GM21737 (cell line): ENCODE results near the gene DOLK.
"Not testable (repeated sequence)": the region's sequence is repeated elsewhere in the genome, so short reads cannot be mapped to it uniquely, and the experiment has no call there.

Experiments
- ATAC-seq: cut with Tn5 transposase; IDR thresholded peaks from one replicate; pipeline ENCODE4 v1.9.1; 2021; ENCODE audit warnings: mild to moderate bottlenecking, moderate library complexity; ENCODE audit not compliant: unreplicated experiment

Gene DOLK

GRCh38 chr9:128947527-128948301 lies at the start of gene DOLK, which contains the start of gene NUP188:
TSS of gene DOLK (minus strand) at chr9:128947603. CDS start at chr9:128947303, 300 bp downstream.
TSS of gene NUP188 (plus strand) at chr9:128947699. CDS start at chr9:128947720, 21 bp downstream.
- peak; percentile 72 for ATAC-seq

GRCh38 chr9:128995791-128996190 lies 48.4 kb upstream of the DOLK start:
- ATAC-seq, result no peak

DNA sequence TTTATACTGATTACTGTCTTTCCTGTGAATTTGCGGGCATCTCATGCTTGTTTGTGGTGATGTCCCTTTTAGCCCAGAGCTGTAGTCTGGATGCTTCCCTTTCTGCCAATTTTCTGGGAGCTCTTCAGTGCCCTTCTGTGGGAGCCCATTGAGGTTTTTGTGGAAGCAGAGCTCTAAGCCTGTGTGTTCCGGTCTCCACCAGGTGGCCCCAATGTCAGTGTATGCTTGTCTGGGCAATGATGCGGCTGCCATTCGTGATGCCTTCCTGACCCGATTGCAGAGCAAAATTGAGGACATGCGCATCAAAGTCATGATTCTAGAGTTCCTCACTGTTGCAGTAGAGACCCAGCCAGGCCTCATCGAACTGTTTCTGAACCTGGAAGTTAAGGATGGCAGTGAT lies 45.6 kb upstream of the DOLK start:
- ATAC-seq, result no peak

DNA sequence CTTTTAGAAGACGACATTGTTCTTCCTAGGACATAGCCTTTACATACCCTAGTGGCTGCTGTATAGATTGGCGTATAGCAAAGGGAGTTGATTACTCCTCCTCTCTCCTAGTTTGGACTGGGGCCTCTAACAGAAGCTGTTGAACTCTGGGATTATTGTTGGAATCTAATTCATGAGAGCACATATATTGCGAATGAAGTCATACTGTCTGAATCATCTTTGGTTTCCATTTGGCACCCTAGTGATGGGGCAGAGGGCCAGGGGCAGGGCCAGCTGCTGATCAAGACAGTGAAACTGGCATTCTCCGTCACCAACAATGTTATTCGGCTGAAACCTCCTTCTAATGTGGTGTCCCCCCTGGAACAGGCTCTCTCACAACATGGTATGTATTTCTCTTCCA lies 40.4 kb upstream of the DOLK start:
- no peak for ATAC-seq

- ATAC-seq, result no peak
These were observed 39.3 kb upstream of the DOLK start for GRCh38 chr9:128986671-128987070.

DNA sequence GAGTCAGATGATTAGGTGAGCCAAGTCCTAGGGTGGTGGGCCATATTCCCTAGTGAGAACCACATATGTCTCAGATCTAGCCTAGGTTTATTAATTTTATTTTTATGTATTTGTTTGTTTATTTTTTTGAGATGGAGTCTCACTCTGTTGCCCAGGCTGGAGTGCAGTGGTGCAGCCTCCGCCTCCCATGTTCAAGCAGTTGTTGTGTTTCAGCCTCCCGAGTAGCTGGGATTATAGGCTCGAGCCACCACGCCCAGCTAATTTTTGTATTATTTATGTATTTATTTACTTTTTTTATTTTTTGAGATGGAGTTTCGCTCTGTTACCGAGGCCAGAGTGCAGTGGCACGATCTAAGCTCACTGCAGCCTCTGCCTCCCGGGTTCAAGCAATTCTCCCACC lies 36.1 kb upstream of the DOLK start:
- no peak for ATAC-seq

- ATAC-seq, result no peak
These were observed 31.7 kb upstream of the DOLK start for GRCh38 chr9:128979111-128979510.

DNA sequence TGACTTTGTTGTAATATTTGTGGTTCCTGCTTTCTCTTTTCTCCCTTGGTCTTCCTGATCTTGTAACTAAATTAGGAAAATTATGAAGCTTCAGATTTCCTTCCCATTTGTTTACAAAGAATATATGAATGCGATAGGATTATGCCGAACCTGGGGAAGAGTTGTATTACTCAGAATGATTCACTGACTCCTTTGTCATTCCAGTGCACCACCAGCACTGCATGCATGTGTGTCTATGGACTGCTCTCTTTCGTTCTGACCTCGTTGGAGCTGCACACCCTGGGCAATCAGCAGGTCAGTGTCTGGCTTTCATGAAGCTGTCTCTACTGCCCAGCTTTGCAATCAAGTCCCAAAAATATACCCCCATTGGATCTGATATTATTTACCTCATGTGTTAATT lies 25.6 kb upstream of the DOLK start:
- ATAC-seq, result no peak

- ATAC-seq, result no peak
These were observed 22.1 kb upstream of the DOLK start for GRCh38 chr9:128969491-128969890.

DNA sequence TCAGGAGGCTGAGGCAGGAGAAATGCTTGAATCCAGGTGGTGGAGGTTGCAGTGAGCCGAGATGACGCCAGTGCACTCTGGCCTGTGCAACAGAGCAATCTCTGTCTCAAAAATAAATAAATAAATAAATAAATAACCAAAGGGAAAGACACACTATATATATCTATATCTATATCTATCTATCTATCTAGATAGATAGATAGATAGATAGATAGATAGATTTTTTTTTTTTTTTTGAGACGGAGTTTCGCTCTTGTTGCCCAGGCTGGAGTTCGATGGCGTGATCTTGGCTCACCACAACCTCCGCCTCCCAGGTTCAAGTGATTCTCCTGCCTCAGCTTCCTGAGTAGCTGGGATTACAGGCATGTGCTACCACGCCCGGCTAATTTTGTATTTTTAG lies 14.0 kb upstream of the DOLK start:
- ATAC-seq, result not testable (repeated sequence)

DNA sequence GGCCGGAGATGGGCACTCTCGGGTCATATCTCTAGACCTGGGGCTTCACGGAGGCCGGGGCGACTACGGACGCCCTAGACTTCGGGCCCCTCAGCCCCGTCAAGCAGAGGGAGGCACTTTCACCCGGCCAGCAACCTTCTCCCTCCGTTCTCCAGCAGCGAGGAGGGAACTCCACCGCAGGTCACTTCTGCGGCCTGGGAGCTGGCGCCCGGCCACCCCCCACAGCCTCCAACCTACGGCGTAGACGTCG lies 201 bp downstream of the DOLK start:
- ATAC-seq, result no peak

DNA sequence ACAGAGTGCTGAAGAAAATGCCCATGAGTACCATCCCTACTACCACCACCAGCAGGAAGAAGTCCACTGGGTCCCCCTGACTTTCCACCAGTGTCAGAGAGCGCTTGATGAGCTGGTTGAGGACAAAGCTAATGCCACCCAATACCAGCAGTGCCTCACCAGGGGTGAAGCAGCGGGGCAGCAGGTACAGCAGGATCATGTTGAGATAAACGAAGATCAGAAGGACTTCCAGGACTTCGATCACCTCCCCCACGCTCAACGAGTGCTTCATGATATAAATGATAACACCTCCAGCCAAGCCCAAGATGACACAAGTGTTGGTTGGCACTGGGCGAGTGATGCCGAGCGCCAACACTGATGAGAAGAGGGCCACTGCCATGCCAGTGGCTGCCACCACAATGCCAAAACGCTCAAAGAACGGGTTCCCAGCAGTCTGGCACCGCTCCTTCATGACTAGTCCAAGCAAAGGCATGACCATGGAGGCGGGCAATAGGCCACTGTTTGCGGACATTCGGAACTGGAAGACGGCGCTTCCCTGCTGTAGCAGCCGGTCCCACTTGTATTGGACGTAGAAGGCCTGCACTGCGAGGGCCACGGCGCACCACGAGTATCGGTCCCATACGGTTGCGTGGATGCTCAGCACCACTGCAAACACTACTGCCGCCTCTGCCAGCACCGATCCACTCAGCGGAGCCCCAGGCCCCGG lies 679 bp downstream of the DOLK start:
- peak; percentile 11 for ATAC-seq

DNA sequence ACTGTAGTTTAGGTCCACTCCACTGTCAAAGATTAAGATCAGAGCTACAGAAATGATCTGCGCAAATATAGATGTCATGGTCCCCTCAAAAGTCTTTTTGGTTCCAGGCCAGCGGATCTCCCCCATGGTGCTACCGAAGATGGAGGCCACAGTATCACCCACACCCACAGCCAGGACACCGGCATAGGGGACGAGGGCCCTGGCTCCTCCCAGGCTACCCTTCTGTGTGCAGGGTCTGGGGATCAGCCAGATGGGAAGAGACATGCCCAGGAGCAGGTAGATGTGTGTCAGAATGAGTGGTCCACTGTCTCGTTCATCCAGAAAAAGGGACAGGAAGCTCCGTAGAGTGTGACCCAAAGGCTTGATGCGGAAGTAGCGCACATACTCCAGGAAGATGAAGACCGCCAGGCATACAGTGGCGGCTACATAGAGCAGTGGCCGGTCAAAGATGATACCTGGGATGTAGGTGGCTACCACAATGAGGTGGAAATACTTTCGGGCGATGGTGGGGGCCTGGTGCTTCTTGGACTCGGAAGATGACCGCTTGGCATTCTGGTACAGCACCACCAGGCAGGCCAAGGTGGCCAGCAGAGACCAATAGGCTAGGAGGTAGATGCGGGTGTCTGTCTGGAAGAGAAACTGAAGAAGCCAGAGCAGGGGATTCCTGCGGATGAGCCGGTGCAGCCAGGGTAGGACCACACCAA lies 1.5 kb downstream of the DOLK start:
- no peak for ATAC-seq

GRCh38 chr9:128944966-128945365 lies 2.4 kb downstream of the DOLK start:
- not testable (repeated sequence) for ATAC-seq

GRCh38 chr9:128943832-128944620 lies 3.4 kb downstream of the DOLK start:
- ATAC-seq, result no peak

- no peak for ATAC-seq
These were observed 6.3 kb downstream of the DOLK start for GRCh38 chr9:128940946-128941755.

GRCh38 chr9:128940271-128940921 lies 7.0 kb downstream of the DOLK start:
- no peak for ATAC-seq

- ATAC-seq, result no peak
These were observed 9.9 kb downstream of the DOLK start for GRCh38 chr9:128937310-128938165.
